PFSK-1 (cell line): Measurements from ENCODE around the gene RARB.

Experiments
- FOXP2 ChIP-seq: optimal IDR thresholded peaks from 2 replicates; pipeline ENCODE3; 2011; ENCODE audit warnings: borderline replicate concordance, control low read depth, inconsistent platforms; ENCODE audit not compliant: insufficient read depth; ENCODE audit errors: extremely low read length, extremely low read depth
- POLR2AphosphoS5 ChIP-seq: IDR thresholded peaks from 2 replicates; pipeline ENCODE4 v1.6.1; 2012; ENCODE audit warnings: low read depth, mild to moderate bottlenecking, control low read depth, low read length, moderate library complexity
- REST ChIP-seq, 2 experiments: IDR thresholded peaks; 2 replicates each; pipeline versions ENCODE4 v1.6.1 to v1.8.0; 2011 to 2012; ENCODE audit warnings: low read depth in 2 of 2, low read length in 2 of 2, control low read depth in 1 of 2, inconsistent platforms in 1 of 2, mild to moderate bottlenecking in 1 of 2, moderate library complexity in 1 of 2; ENCODE audit not compliant: insufficient read depth in 1 of 2
- SIN3A ChIP-seq: IDR thresholded peaks from 2 replicates; pipeline ENCODE4 v1.6.1; 2012; ENCODE audit warnings: mild to moderate bottlenecking, low read length, moderate library complexity, borderline replicate concordance; ENCODE audit not compliant: insufficient read depth
- TAF1 ChIP-seq: IDR thresholded peaks from 2 replicates; pipeline ENCODE4 v1.6.1; 2012; ENCODE audit warnings: low read length, control low read depth, borderline replicate concordance; ENCODE audit not compliant: insufficient read depth

RARB gene

DNA sequence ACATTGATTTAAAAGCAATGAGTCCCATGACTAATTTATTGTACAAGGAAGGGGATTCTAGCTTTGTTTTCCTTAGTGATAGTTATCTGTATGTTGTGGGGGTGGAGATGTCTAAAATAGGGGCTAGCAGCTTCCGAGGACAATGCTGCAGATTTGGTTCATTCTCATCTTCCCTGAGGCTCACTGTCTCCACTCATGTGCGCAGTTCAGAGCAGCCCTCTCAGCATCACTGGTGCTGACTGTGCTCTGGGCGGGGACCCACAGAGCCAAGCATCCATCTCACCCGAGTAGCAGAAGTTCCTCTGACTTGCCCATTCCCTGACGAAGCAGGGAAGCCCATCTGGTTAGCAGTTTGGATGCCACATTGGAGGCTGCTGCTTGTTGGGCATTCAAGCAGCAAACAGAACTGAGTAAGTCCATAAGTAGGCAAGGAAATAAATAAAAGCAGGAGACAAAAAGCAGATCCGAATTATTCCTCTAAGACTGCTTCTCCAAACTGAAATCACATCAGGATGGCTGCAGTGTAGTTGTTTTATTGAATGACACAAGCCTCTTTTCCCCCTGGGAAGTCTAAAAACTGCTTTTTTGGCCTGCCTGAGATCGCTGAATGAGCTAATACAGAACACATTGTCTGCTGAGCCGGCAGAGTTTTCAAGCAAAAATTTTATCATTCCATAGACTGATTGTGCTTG is 27.5 kb downstream of the RARB start:
- TF ChIP-seq REST (IDR thresholded peaks at IDR 0.05; ENCODE audit: insufficient read depth in 1 of 2, low read depth in 2 of 2, low read length in 2 of 2), result no peak
- no peak for TF ChIP-seq TAF1
- TF ChIP-seq POLR2AphosphoS5, result no peak
- no peak for TF ChIP-seq SIN3A
- TF ChIP-seq FOXP2, result no peak

DNA sequence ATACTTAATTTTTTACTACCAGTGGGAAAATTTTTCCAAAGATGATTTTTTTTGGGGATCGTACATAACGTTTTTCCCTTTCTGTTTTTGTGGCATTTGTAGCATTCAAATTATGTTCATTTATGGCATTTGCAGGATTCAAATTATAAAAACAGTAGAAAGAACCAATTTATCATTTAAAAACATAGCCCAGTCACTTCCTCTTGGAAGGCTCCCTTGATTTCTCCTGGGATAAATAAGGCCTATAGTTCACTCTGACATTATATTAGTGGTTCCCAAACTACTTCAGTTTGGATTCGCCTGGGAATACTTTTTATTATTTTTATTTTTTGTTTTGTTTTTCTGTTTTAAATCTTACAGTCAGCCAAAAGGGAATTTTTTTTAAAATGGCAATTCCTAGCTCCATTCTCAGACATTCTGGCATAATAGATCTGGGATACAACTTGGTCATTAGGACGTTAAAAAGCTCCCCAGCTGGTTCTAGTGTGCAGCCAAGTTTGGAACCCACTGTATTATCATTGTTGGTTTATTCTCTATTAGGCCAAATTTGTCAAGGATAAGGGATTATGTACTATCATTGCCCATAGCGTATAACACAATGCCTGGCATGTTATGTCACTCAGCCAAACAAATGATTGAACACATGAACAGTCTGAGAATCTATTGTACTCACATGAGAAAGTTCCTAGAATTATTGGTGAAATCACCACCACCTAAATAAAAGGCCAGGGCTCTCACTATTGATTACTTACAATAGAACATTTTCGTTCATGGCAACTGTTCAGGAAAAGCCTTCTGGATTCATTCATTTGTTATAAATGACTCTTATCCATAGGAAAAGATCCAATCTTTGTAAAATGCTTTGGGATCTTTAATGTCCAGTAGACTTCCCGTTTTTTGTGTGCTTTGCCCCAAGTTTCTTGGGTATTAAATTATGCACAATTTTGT is 28.9 kb downstream of the RARB start:
- no peak for TF ChIP-seq POLR2AphosphoS5
- TF ChIP-seq FOXP2, result no peak
- no peak for TF ChIP-seq TAF1
- TF ChIP-seq REST (IDR thresholded peaks at IDR 0.05; ENCODE audit: insufficient read depth in 1 of 2, low read depth in 2 of 2, low read length in 2 of 2), result no peak
- no peak for TF ChIP-seq SIN3A

GRCh38 chr3:25457671-25458419 is 29.8 kb downstream of the RARB start:
- no peak for TF ChIP-seq FOXP2
- TF ChIP-seq TAF1, result no peak
- no peak for TF ChIP-seq REST (IDR thresholded peaks at IDR 0.05; ENCODE audit: insufficient read depth in 1 of 2, low read depth in 2 of 2, low read length in 2 of 2)

- TF ChIP-seq TAF1, result no peak
- TF ChIP-seq FOXP2, result no peak
- no peak for TF ChIP-seq SIN3A
- no peak for TF ChIP-seq REST (IDR thresholded peaks at IDR 0.05; ENCODE audit: insufficient read depth in 1 of 2, low read depth in 2 of 2, low read length in 2 of 2)
- no peak for TF ChIP-seq POLR2AphosphoS5
Measured at GRCh38 chr3:25458420-25458814, 30.4 kb downstream of the RARB start.
